ENCODE data around the gene METTL14.

METTL14 gene

GRCh38 chr4:118716304-118716703, 31.1 kb downstream of the METTL14 start:
- H3K4me3 ChIP-seq (ENCODE audit: low read depth in 1 of 2, low read length in 1 of 2) = no peak overlapping the region
- no peaks in the 10 kb centered on the region for H3K4me1 ChIP-seq (ENCODE audit: control insufficient read depth in 1 of 2, insufficient read depth in 1 of 2, low read depth in 1 of 2, low read length in 1 of 2)
- H3K9me3 ChIP-seq = no peaks in the 10 kb centered on the region
- TF ChIP-seq CTCF (IDR thresholded peaks at IDR 0.05) = no peak
- H3K27ac ChIP-seq = no peak overlapping the region
- H3K36me3 ChIP-seq = peaks cover 35% of the 10 kb centered on the region
- H3K27me3 ChIP-seq = no peaks in the 10 kb centered on the region

GRCh38 chr4:118718511-118719170, 33.4 kb downstream of the METTL14 start:
- Histone ChIP-seq H3K4me1 (ENCODE audit: control insufficient read depth in 1 of 2, insufficient read depth in 1 of 2, low read depth in 1 of 2, low read length in 1 of 2) (no peaks in the 10 kb centered on the region), H3K27me3 (no peaks in the 10 kb centered on the region), H3K27ac (no peak overlapping the region), H3K9me3 (no peaks in the 10 kb centered on the region), H3K36me3 (peaks cover 28% of the 10 kb centered on the region), H3K4me3 (ENCODE audit: low read depth in 1 of 2, low read length in 1 of 2) (no peak overlapping the region)
- no peak for TF ChIP-seq CTCF (IDR thresholded peaks at IDR 0.05)

- TF ChIP-seq CTCF (IDR thresholded peaks at IDR 0.05) = no peak
- Histone ChIP-seq H3K4me1 (ENCODE audit: control insufficient read depth in 1 of 2, insufficient read depth in 1 of 2, low read depth in 1 of 2, low read length in 1 of 2) (no peaks in the 10 kb centered on the region), H3K27me3 (no peaks in the 10 kb centered on the region), H3K36me3 (peaks cover 41% of the 10 kb centered on the region), H3K9me3 (no peaks in the 10 kb centered on the region), H3K4me3 (ENCODE audit: low read depth in 1 of 2, low read length in 1 of 2) (no peak overlapping the region), H3K27ac (no peak overlapping the region)
Measured at GRCh38 chr4:118721752-118722151, 36.6 kb downstream of the METTL14 start.

- no peak for TF ChIP-seq CTCF (IDR thresholded peaks at IDR 0.05)
- no peak overlapping the region for H3K27ac ChIP-seq
- peaks cover 57% of the 10 kb centered on the region for H3K36me3 ChIP-seq
- no peaks in the 10 kb centered on the region for H3K27me3 ChIP-seq
- H3K4me1 ChIP-seq (ENCODE audit: control insufficient read depth in 1 of 2, insufficient read depth in 1 of 2, low read depth in 1 of 2, low read length in 1 of 2) = no peaks in the 10 kb centered on the region
- H3K9me3 ChIP-seq = no peaks in the 10 kb centered on the region
- no peak overlapping the region for H3K4me3 ChIP-seq (ENCODE audit: low read depth in 1 of 2, low read length in 1 of 2)
Measured at GRCh38 chr4:118723369-118723768, 38.2 kb downstream of the METTL14 start.

GRCh38 chr4:118727360-118727759, 42.2 kb downstream of the METTL14 start:
- Histone ChIP-seq H3K9me3 (no peaks in the 10 kb centered on the region), H3K36me3 (peaks cover 80% of the 10 kb centered on the region), H3K4me1 (ENCODE audit: control insufficient read depth in 1 of 2, insufficient read depth in 1 of 2, low read depth in 1 of 2, low read length in 1 of 2) (no peaks in the 10 kb centered on the region)

More at GRCh38 chr4:118727360-118727759, 42.2 kb downstream of the METTL14 start:
- Histone ChIP-seq H3K27ac (no peak overlapping the region), H3K27me3 (no peaks in the 10 kb centered on the region), H3K4me3 (ENCODE audit: low read depth in 1 of 2, low read length in 1 of 2) (no peak overlapping the region)
- TF ChIP-seq CTCF (IDR thresholded peaks at IDR 0.05) = no peak
